Thyroid gland (tissue), 4 donors: Measurements from ENCODE around the gene CD302.

Experiments
- CTCF ChIP-seq, 6 experiments: fragments of 200-600 bp in 3 of 6; fragments of 450-650 bp in 3 of 6; sonication (generic) in 3 of 6; IDR thresholded peaks; one replicate each; pipeline ENCODE4 v1.5.1; 2016 to 2019; ENCODE audit warnings: antibody characterized with exemption in 6 of 6, mild to moderate bottlenecking in 2 of 6, inconsistent platforms in 1 of 6, moderate library complexity in 1 of 6
- POLR2A ChIP-seq, 2 donors: fragments of 450-650 bp; IDR thresholded peaks; one replicate each; pipeline ENCODE4 v1.6.1; 2017; ENCODE audit warnings: antibody characterized with exemption in 2 of 2, mild to moderate bottlenecking in 2 of 2, moderate library complexity in 1 of 2

- no peak for TF ChIP-seq CTCF (IDR thresholded peaks at IDR 0.05)
- TF ChIP-seq POLR2A (IDR thresholded peaks at IDR 0.05) = no peak
Observed at GRCh38 chr2:159720676-159721075, 77.3 kb downstream of the CD302 start.
